Neural cell (in vitro differentiated cells): ENCODE results near the gene WDR4.

Source experiments
- CTCF ChIP-seq: fragments of 450-650 bp; IDR thresholded peaks from 2 replicates; pipeline ENCODE4 v1.5.1; 2014; ENCODE audit warnings: antibody characterized with exemption, mild to moderate bottlenecking, moderate library complexity; ENCODE audit not compliant: poor library complexity, severe bottlenecking
- EZH2 ChIP-seq: fragments of 200-600, 300-800 bp; shearing (Covaris generic), sonication (generic); IDR thresholded peaks from 2 replicates; pipeline ENCODE4 v1.6.1; 2014; ENCODE audit warnings: antibody characterized with exemption, low read length, borderline replicate concordance, mild to moderate bottlenecking; ENCODE audit not compliant: insufficient read depth, poor library complexity, severe bottlenecking
- SMC3 ChIP-seq: fragments of 450-650 bp; conservative IDR thresholded peaks from 2 replicates; pipeline ENCODE4 v1.6.1; 2014; ENCODE audit warnings: antibody characterized with exemption, mild to moderate bottlenecking, moderate library complexity; ENCODE audit not compliant: poor library complexity

- TF ChIP-seq CTCF (no peak), EZH2 (no peak), SMC3 (no peak)
Measured at GRCh38 chr21:42880352-42880751, 1.0 kb upstream of the WDR4 start.
